GM12891 (cell line): ENCODE data around the gene LPAR5.

ENCODE experiments used
- POLR2A ChIP-seq: IDR thresholded peaks from 2 replicates; pipeline ENCODE4 v1.6.1; 2011; ENCODE audit warnings: low read depth, low read length, control low read depth
- POLR2AphosphoS5 ChIP-seq: IDR thresholded peaks from 2 replicates; pipeline ENCODE4 v1.6.1; 2011; ENCODE audit warnings: low read depth, low read length, control low read depth
- SPI1 ChIP-seq: IDR thresholded peaks from 2 replicates; pipeline ENCODE4 v1.6.1; 2011; ENCODE audit warnings: low read depth, low read length, control low read depth

GRCh38 chr12:6652391-6652790, 16.6 kb upstream of the LPAR5 start:
- TF ChIP-seq POLR2AphosphoS5 (no peak), POLR2A (no peak), SPI1 (no peak)
